Measurements from ENCODE around the gene CPNE4. TPM values are rescaled to one million over a fixed set of nuclear protein-coding genes. Genes with fewer than 3 reads are reported as not detected.

The CPNE4 gene
- total and polyA plus RNA-seq, 5 donors from 2014 or later = not detected

DNA sequence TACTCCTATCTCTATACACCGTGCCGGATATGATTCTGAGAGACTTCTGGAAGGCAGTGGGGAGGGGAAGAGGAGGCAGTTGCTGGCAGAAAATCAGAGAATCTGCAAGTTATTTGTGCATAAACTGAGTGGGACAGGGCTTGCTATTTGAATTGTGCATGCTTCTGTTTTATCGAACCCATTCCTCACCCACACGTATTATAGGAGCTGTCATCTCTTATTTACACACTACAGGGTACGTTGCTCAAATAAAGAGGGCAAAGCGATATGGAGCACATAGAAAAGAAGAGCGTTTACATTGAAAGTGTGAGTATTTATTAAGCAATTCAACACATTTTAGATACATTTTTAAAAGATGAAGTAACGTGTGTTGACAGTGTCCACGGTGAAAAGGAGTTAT is 191.6 kb downstream of the CPNE4 start:
- H3K27me3 Mint-ChIP-seq = no peaks in the 10 kb centered on the region
- DNase-seq (no peak), ATAC-seq (ENCODE audit: low read depth in 2 of 2) (no peak)
- H3K9me3 Mint-ChIP-seq = peaks cover 0 to 3% (median 0%) of the 10 kb centered on the region in 7 donors
- Histone ChIP-seq H3K4me3 (ENCODE audit: low read depth, low read length) (no peak overlapping the region), H3K9me3 (ENCODE audit: control insufficient read depth in 2 of 2, low read length in 2 of 2) (no peaks in the 10 kb centered on the region), H3K27me3 (ENCODE audit: control insufficient read depth, insufficient read depth, low read length) (no peaks in the 10 kb centered on the region), H3K27ac (ENCODE audit: insufficient read depth, low read length, poor library complexity, severe bottlenecking) (no peak overlapping the region), H3K4me1 (ENCODE audit: control insufficient read depth, insufficient read depth, low read length, poor library complexity, severe bottlenecking) (no peaks in the 10 kb centered on the region), H3K36me3 (ENCODE audit: control insufficient read depth, insufficient read depth, low read length) (no peaks in the 10 kb centered on the region)
- no peak overlapping the region for H3K4me3 Mint-ChIP-seq
- no peaks in the 10 kb centered on the region for H3K36me3 Mint-ChIP-seq
- no peak overlapping the region for H3K27ac Mint-ChIP-seq
- no peaks in the 10 kb centered on the region for H3K4me1 Mint-ChIP-seq

DNA sequence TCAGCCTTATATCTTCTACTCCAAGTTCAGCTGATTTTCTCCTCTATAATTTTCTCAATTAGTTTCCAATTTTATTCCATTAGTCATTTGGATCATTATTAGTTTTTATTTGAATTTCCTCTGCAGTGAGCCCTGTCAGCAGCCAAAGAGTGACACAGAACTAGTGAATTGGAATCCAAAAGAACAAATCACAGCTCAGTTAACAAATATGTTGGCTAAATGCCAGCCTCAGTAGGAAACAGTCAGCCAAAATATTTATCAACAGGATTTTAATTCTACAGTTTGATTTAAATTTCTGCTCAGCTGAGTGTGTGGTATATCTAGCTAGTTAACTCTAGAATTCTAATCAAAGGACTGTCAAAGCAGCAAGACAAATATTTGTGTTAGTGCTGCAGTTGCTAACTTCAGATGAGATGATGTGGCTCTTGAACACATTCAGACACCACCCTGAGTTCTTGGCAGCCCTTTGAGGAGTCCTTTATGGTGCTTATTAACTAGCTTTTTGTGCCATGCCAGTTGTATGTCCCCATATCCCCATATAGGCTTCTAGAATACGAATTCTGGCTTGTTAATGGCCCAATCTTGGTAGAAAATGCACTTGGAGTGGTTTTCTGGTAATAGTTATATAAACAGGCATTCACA is 194.5 kb downstream of the CPNE4 start:
- peaks cover 0 to 2% (median 0%) of the 10 kb centered on the region in 7 donors for H3K9me3 Mint-ChIP-seq
- no peak overlapping the region for H3K27ac Mint-ChIP-seq
- H3K4me1 Mint-ChIP-seq = no peaks in the 10 kb centered on the region
- Histone ChIP-seq H3K4me3 (ENCODE audit: low read depth, low read length) (no peak overlapping the region), H3K27ac (ENCODE audit: insufficient read depth, low read length, poor library complexity, severe bottlenecking) (no peak overlapping the region), H3K27me3 (ENCODE audit: control insufficient read depth, insufficient read depth, low read length) (no peaks in the 10 kb centered on the region), H3K36me3 (ENCODE audit: control insufficient read depth, insufficient read depth, low read length) (no peaks in the 10 kb centered on the region), H3K4me1 (ENCODE audit: control insufficient read depth, insufficient read depth, low read length, poor library complexity, severe bottlenecking) (no peaks in the 10 kb centered on the region), H3K9me3 (ENCODE audit: control insufficient read depth in 2 of 2, low read length in 2 of 2) (no peaks in the 10 kb centered on the region)
- no peaks in the 10 kb centered on the region for H3K27me3 Mint-ChIP-seq
- H3K36me3 Mint-ChIP-seq = no peaks in the 10 kb centered on the region
- ATAC-seq (ENCODE audit: low read depth in 2 of 2) = no peak
- no peak overlapping the region for H3K4me3 Mint-ChIP-seq
- no peak for DNase-seq

DNA sequence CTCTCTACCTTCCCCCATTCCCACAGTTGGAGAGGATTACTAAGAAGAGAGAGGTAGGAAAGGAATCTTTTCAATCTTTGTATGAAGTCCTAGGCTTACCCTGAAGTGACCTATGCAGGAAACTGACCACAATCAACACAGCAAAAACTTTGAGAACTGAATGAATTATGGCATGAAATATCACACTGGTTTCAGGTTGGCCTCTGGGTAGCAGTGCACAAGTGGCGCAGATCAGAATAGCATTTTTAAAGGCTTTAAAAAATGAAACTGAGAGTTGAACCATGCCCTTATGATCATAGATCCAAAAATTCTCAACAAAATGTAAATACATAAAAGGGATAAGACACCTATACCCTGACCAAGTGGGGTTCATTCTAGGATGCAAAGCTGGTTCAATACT is 198.9 kb downstream of the CPNE4 start:
- Histone ChIP-seq H3K27me3 (ENCODE audit: control insufficient read depth, insufficient read depth, low read length) (no peaks in the 10 kb centered on the region), H3K4me1 (ENCODE audit: control insufficient read depth, insufficient read depth, low read length, poor library complexity, severe bottlenecking) (no peaks in the 10 kb centered on the region), H3K4me3 (ENCODE audit: low read depth, low read length) (no peak overlapping the region), H3K9me3 (ENCODE audit: control insufficient read depth in 2 of 2, low read length in 2 of 2) (no peaks in the 10 kb centered on the region), H3K27ac (ENCODE audit: insufficient read depth, low read length, poor library complexity, severe bottlenecking) (no peak overlapping the region), H3K36me3 (ENCODE audit: control insufficient read depth, insufficient read depth, low read length) (no peaks in the 10 kb centered on the region)
- DNase-seq (no peak), ATAC-seq (ENCODE audit: low read depth in 2 of 2) (no peak)
- Mint-ChIP-seq H3K36me3 (no peaks in the 10 kb centered on the region), H3K4me1 (no peaks in the 10 kb centered on the region), H3K27ac (no peak overlapping the region), H3K9me3 (peaks cover 0 to 2% (median 0%) of the 10 kb centered on the region in 7 donors), H3K4me3 (no peak overlapping the region), H3K27me3 (peaks cover 8% of the 10 kb centered on the region)

DNA sequence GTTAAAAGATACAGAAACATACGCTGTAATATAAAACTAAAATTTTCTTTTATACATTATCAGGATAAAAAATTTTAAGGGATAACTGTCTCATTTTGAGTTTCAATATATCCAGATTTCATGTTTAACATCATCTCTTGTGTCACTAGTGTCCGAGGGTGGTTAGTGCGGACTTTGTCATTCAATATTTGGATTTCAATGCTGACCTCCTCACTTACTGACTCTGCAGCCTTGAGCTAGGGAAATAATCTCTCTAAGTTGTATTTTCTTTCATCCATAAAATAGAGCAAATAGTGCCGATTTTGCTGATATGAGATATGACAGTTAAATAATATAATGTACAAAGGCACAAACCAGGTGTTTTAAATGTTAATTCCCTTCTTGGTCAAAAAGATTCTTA is 203.2 kb downstream of the CPNE4 start:
- peaks cover 14% of the 10 kb centered on the region for H3K27me3 Mint-ChIP-seq
- H3K27ac ChIP-seq (ENCODE audit: insufficient read depth, low read length, poor library complexity, severe bottlenecking) = no peak overlapping the region
- H3K9me3 ChIP-seq (ENCODE audit: control insufficient read depth in 2 of 2, low read length in 2 of 2) = no peaks in the 10 kb centered on the region
- peaks cover 0 to 4% (median 2%) of the 10 kb centered on the region in 7 donors for H3K9me3 Mint-ChIP-seq
- H3K27me3 ChIP-seq (ENCODE audit: control insufficient read depth, insufficient read depth, low read length) = no peaks in the 10 kb centered on the region
- H3K4me1 Mint-ChIP-seq = no peaks in the 10 kb centered on the region
- no peak overlapping the region for H3K27ac Mint-ChIP-seq
- DNase-seq (no peak), ATAC-seq (ENCODE audit: low read depth in 2 of 2) (no peak)
- H3K4me3 Mint-ChIP-seq = no peak overlapping the region
- H3K4me3 ChIP-seq (ENCODE audit: low read depth, low read length) = no peak overlapping the region
- H3K36me3 Mint-ChIP-seq = no peaks in the 10 kb centered on the region
- H3K4me1 ChIP-seq (ENCODE audit: control insufficient read depth, insufficient read depth, low read length, poor library complexity, severe bottlenecking) = no peaks in the 10 kb centered on the region
- H3K36me3 ChIP-seq (ENCODE audit: control insufficient read depth, insufficient read depth, low read length) = no peaks in the 10 kb centered on the region

DNA sequence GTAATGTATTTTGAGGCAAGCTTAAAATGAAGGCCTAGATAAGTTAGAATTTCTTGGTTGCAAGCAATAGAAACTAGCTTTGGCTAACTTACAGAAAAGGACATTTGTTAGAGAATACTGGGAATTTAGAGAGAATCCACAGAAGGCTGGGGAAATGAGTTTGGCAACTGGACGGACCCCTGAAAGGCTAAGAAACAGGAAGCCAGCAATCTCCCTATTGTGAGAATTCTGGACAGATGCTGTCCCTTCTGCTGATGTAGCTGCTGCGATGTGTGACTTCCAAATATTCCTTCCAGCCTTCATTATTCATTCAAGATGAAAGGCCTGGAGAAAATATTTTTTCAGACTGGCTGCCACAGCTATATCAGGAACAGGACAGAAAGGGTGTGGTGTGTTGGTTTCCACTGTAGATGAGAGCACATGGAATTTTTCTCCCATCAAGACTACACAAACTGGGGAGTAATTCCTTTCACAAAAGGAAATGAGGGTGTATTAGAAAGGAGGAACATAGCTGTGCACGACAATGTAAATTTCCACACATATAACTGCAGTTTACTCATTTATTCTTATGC is 213.5 kb downstream of the CPNE4 start:
- no peak overlapping the region for H3K4me3 ChIP-seq (ENCODE audit: low read depth, low read length)
- no peaks in the 10 kb centered on the region for H3K36me3 ChIP-seq (ENCODE audit: control insufficient read depth, insufficient read depth, low read length)
- Mint-ChIP-seq H3K4me1 (no peaks in the 10 kb centered on the region), H3K36me3 (no peaks in the 10 kb centered on the region), H3K9me3 (peaks cover 0 to 2% (median 0%) of the 10 kb centered on the region in 7 donors), H3K27me3 (peaks cover 6% of the 10 kb centered on the region), H3K27ac (no peak overlapping the region), H3K4me3 (no peak overlapping the region)
- H3K4me1 ChIP-seq (ENCODE audit: control insufficient read depth, insufficient read depth, low read length, poor library complexity, severe bottlenecking) = no peaks in the 10 kb centered on the region
- no peak overlapping the region for H3K27ac ChIP-seq (ENCODE audit: insufficient read depth, low read length, poor library complexity, severe bottlenecking)
- H3K27me3 ChIP-seq (ENCODE audit: control insufficient read depth, insufficient read depth, low read length) = no peaks in the 10 kb centered on the region
- H3K9me3 ChIP-seq (ENCODE audit: control insufficient read depth in 2 of 2, low read length in 2 of 2) = no peaks in the 10 kb centered on the region
- DNase-seq = no peak
- ATAC-seq (ENCODE audit: low read depth in 2 of 2) = no peak

DNA sequence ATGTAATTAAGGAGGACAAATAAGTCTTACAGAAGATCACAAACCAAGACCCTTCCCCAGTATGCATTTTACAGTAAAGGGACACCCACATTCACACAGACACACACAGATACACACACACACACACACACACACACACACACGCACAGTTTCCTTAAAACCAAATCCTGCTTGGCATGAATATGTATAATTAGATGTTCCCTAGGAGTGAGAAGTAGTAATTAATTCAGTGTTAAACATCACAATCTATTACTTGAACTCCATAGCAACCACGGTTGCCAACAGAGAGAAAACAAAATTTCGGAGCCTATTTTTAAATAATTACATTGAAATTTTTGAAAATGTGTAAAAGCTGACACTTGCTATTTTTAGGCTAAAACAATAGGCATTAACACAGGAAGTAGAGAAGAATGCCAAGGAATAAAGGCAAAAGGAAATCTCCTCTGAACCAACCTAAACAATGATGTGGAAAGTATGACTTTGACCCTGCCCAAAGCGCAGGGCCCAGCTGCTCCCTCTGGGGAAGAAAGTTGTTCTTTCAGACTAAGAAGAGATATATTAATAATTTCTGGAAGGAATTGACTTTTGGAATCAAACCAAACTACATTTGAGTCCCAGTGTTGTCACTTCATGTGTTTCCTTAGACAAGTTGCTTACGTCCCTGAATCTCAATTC is 215.3 kb downstream of the CPNE4 start:
- peaks cover 3% of the 10 kb centered on the region for H3K27me3 Mint-ChIP-seq
- no peaks in the 10 kb centered on the region for H3K27me3 ChIP-seq (ENCODE audit: control insufficient read depth, insufficient read depth, low read length)
- no peak for ATAC-seq (ENCODE audit: low read depth in 2 of 2)
- no peaks in the 10 kb centered on the region for H3K4me1 Mint-ChIP-seq
- no peak overlapping the region for H3K4me3 Mint-ChIP-seq
- H3K4me3 ChIP-seq (ENCODE audit: low read depth, low read length) = no peak overlapping the region
- H3K9me3 ChIP-seq (ENCODE audit: control insufficient read depth in 2 of 2, low read length in 2 of 2) = no peaks in the 10 kb centered on the region
- H3K4me1 ChIP-seq (ENCODE audit: control insufficient read depth, insufficient read depth, low read length, poor library complexity, severe bottlenecking) = no peaks in the 10 kb centered on the region
- H3K36me3 ChIP-seq (ENCODE audit: control insufficient read depth, insufficient read depth, low read length) = no peaks in the 10 kb centered on the region
- H3K27ac ChIP-seq (ENCODE audit: insufficient read depth, low read length, poor library complexity, severe bottlenecking) = no peak overlapping the region
- no peaks in the 10 kb centered on the region for H3K9me3 Mint-ChIP-seq
- no peaks in the 10 kb centered on the region for H3K36me3 Mint-ChIP-seq
- no peak overlapping the region for H3K27ac Mint-ChIP-seq
- no peak for DNase-seq

DNA sequence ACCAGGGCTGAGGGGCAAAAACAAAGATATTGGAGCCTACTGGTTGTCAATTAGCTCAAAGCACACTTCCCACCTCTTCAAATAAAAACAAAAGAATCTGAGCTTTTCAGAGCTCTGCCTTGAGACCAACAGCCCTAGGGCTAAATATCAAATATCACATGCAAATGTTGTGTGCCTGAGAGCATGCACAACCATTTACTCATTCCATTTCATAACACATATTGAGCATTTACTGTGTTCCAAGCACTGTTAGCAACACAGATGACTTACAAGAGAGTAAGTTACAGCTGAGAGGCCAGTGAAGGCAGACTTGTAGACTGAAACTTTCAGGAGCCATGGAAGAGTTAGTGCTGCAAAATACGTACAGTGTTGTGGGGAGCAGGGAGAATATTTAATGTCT is 222.4 kb downstream of the CPNE4 start:
- no peak overlapping the region for H3K27ac Mint-ChIP-seq
- no peak for DNase-seq
- no peaks in the 10 kb centered on the region for H3K27me3 ChIP-seq (ENCODE audit: control insufficient read depth, insufficient read depth, low read length)
- no peaks in the 10 kb centered on the region for H3K4me1 ChIP-seq (ENCODE audit: control insufficient read depth, insufficient read depth, low read length, poor library complexity, severe bottlenecking)
- no peak overlapping the region for H3K27ac ChIP-seq (ENCODE audit: insufficient read depth, low read length, poor library complexity, severe bottlenecking)
- H3K9me3 Mint-ChIP-seq = no peaks in the 10 kb centered on the region
- no peak overlapping the region for H3K4me3 Mint-ChIP-seq
- H3K9me3 ChIP-seq (ENCODE audit: control insufficient read depth in 2 of 2, low read length in 2 of 2) = no peaks in the 10 kb centered on the region
- no peak overlapping the region for H3K4me3 ChIP-seq (ENCODE audit: low read depth, low read length)
- no peaks in the 10 kb centered on the region for H3K36me3 ChIP-seq (ENCODE audit: control insufficient read depth, insufficient read depth, low read length)
- H3K36me3 Mint-ChIP-seq = no peaks in the 10 kb centered on the region
- H3K4me1 Mint-ChIP-seq = no peaks in the 10 kb centered on the region
- H3K27me3 Mint-ChIP-seq = peaks cover 14% of the 10 kb centered on the region
- no peak for ATAC-seq (ENCODE audit: low read depth in 2 of 2)

DNA sequence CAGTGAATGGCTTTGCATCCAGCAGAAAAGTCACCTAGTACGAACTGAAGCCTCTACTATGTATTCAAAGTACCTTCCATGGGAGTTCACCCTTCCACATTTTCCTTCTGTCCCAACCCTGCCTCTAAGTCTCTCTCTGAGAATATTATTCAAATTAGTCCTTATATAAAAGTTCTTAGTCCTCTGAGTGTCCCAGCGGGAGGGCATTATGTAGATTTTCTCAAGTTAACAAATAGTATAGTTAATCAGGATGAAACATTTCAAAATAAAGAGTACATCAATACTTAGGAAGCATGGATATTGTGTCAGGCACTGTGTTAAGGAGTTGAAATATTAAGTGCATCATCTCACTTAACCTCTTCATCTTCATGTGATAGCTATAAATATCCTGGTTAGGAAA is 223.3 kb downstream of the CPNE4 start:
- Histone ChIP-seq H3K36me3 (ENCODE audit: control insufficient read depth, insufficient read depth, low read length) (no peaks in the 10 kb centered on the region), H3K4me3 (ENCODE audit: low read depth, low read length) (no peak overlapping the region), H3K27ac (ENCODE audit: insufficient read depth, low read length, poor library complexity, severe bottlenecking) (no peak overlapping the region), H3K9me3 (ENCODE audit: control insufficient read depth in 2 of 2, low read length in 2 of 2) (no peaks in the 10 kb centered on the region), H3K27me3 (ENCODE audit: control insufficient read depth, insufficient read depth, low read length) (no peaks in the 10 kb centered on the region), H3K4me1 (ENCODE audit: control insufficient read depth, insufficient read depth, low read length, poor library complexity, severe bottlenecking) (no peaks in the 10 kb centered on the region)
- H3K4me1 Mint-ChIP-seq = no peaks in the 10 kb centered on the region
- DNase-seq (no peak), ATAC-seq (ENCODE audit: low read depth in 2 of 2) (no peak)
- no peak overlapping the region for H3K27ac Mint-ChIP-seq
- no peak overlapping the region for H3K4me3 Mint-ChIP-seq
- no peaks in the 10 kb centered on the region for H3K36me3 Mint-ChIP-seq
- H3K27me3 Mint-ChIP-seq = peaks cover 14% of the 10 kb centered on the region
- no peaks in the 10 kb centered on the region for H3K9me3 Mint-ChIP-seq

All from CD4-positive, CD25-positive, alpha-beta regulatory T cell (primary cell).